HG03108 (cell line): ENCODE measurements around the gene THAP7.
A peak's percentile ranks its signal among the peaks of the same experiment; 100 is the strongest.

Experiments used
- ATAC-seq: cut with Tn5 transposase; IDR thresholded peaks from one replicate; pipeline ENCODE4 v1.9.1; 2021; ENCODE audit warnings: moderate library complexity; ENCODE audit not compliant: unreplicated experiment

THAP7 gene

GRCh38 chr22:20994128-20994901, 7.6 kb downstream of the THAP7 start:
- no peak for ATAC-seq

- ATAC-seq = no peak
These were observed 8.4 kb downstream of the THAP7 start for GRCh38 chr22:20993304-20994127.

- ATAC-seq = no peak
These were observed 9.2 kb downstream of the THAP7 start for GRCh38 chr22:20992456-20993303.

- no peak for ATAC-seq
These were observed 9.9 kb downstream of the THAP7 start for GRCh38 chr22:20992056-20992442.

GRCh38 chr22:20991252-20992055, 10.5 kb downstream of the THAP7 start:
- ATAC-seq = no peak

GRCh38 chr22:20990184-20991180, 11.4 kb downstream of the THAP7 start:
- no peak for ATAC-seq

- no peak for ATAC-seq
These were observed 12.4 kb downstream of the THAP7 start for GRCh38 chr22:20989323-20990138.

GRCh38 chr22:20988573-20989322, 13.2 kb downstream of the THAP7 start:
- ATAC-seq = no peak

GRCh38 chr22:20987375-20987774, 14.5 kb downstream of the THAP7 start:
- no peak for ATAC-seq

GRCh38 chr22:20986365-20986764, 15.6 kb downstream of the THAP7 start:
- no peak for ATAC-seq

- ATAC-seq = no peak
These were observed 16.2 kb downstream of the THAP7 start for GRCh38 chr22:20985720-20986119.

- no peak for ATAC-seq
These were observed 18.7 kb downstream of the THAP7 start for GRCh38 chr22:20983081-20983771.

- peak; percentile 6 for ATAC-seq
These were observed 19.4 kb downstream of the THAP7 start for GRCh38 chr22:20982563-20982882.

- peak; percentile 70 for ATAC-seq
These were observed 19.9 kb downstream of the THAP7 start, which contains the start of gene LZTR1 for GRCh38 chr22:20981787-20982562. Gene LZTR1, plus strand, starts transcription at chr22:20982297. Its CDS starts 75 bp downstream, at chr22:20982372.

- ATAC-seq = peak; percentile 6
These were observed 20.8 kb downstream of the THAP7 start for GRCh38 chr22:20980938-20981722.

GRCh38 chr22:20980523-20980922, 21.4 kb downstream of the THAP7 start:
- ATAC-seq = no peak
